ENCODE results near the gene LHX2. TPM values are rescaled to one million over a fixed set of nuclear protein-coding genes. Genes with fewer than 3 reads are reported as not detected.

LHX2 gene
- total and polyA plus RNA-seq, 2 of the 13 experiments (the other 11 are each of a cell fraction or from before 2014, with no cell fraction given), result not detected

GRCh38 chr9:124038790-124039633 is 27.4 kb downstream of the LHX2 start:
- WGBS (ENCODE audit: low lambda C conversion rate), result 35% methylated on average over 9 of the region's 9 CpGs
- Histone ChIP-seq H4K20me1 (ENCODE audit: insufficient read depth, low read length) (no peaks in the 10 kb centered on the region), H3K4me2 (ENCODE audit: low read depth, low read length) (no peak overlapping the region), H3K79me2 (ENCODE audit: insufficient read depth, low read length) (no peaks in the 10 kb centered on the region), H3K36me3 (replicated peaks in 1 of 2; ENCODE audit: control insufficient read depth in 1 of 2, insufficient read depth in 2 of 2, low read length in 2 of 2) (no peaks in the 10 kb centered on the region), H3K4me3 (replicated peaks in 1 of 3; ENCODE audit: insufficient read depth in 1 of 3, low read depth in 2 of 3, low read length in 3 of 3) (no peak overlapping the region), H3K27me3 (ENCODE audit: control insufficient read depth in 1 of 2, insufficient read depth in 2 of 2, low read length in 2 of 2) (peaks cover 2 to 59% of the 10 kb centered on the region in 2 experiments; a peak in 4 of 5 replicates), H3K9me3 (ENCODE audit: low read length) (no peaks in the 10 kb centered on the region), H3K4me1 (ENCODE audit: insufficient read depth, low read length) (peaks cover 41% of the 10 kb centered on the region), H2AFZ (ENCODE audit: low read length) (no peak overlapping the region), H3K27ac (ENCODE audit: extremely low read length, insufficient read depth, low read length) (no peak overlapping the region), H3K9ac (ENCODE audit: insufficient read depth, low read depth, low read length) (no peak overlapping the region)
- FAIRE-seq (no peak), ATAC-seq (peak; percentile 18; the same call in 1 of the 3 replicates), DNase-seq (ENCODE audit: low spot score) (no peak)
- ChIA-PET POLR2A (interaction anchor here (0.9 kb wide), 1 partner anchor 359 kb away, joined by 3 read pairs; no protein-coding TSS in a partner anchor), CTCF (ENCODE audit: low intra/inter-chr PET ratio, low total read pairs) (no interaction called here)
- in situ Hi-C loops (cut with HindIII; ENCODE audit: extremely low pct_ligation_motif_present, low pct_unique_long_range_greater_than_20kb), result loop anchor here (5.0 to 25.0 kb wide), 2 partner anchors 497 to 627 kb away; no protein-coding TSS in a partner anchor
- intact Hi-C loops (cut with micrococcal nuclease; ENCODE audit: unreplicated experiment), result no loop called here
- TF ChIP-seq CTCF (CRISPR knock-in tag; IDR thresholded peaks at IDR 0.05) (peak; percentile 34), STAG1 (CRISPR knock-in tag; IDR thresholded peaks at IDR 0.05) (peak; percentile 31), FOXA3 (CRISPR knock-in tag; IDR thresholded peaks at IDR 0.05) (no peak), XRCC5 (optimal IDR thresholded peaks at IDR 0.05; ENCODE audit: low read length) (peak; percentile 21), PITX1 (CRISPR knock-in tag; IDR thresholded peaks at IDR 0.05) (no peak)
- no TSS peak for BruUV-seq (replicated peaks)

Measured in HepG2 (cell line).